Iris pigment epithelial cell (primary cell): ENCODE measurements around the gene KCNA10.

Experiments
- DNase-seq: peaks from one replicate; pipeline ENCODE4 v3.0.0-alpha.2; 2011; ENCODE audit warnings: low read depth

Gene KCNA10

GRCh38 chr1:110498270-110498669 lies 20.7 kb downstream of the KCNA10 start:
- DNase-seq = no peak

GRCh38 chr1:110495926-110496600 lies 22.9 kb downstream of the KCNA10 start:
- peak; percentile 70 for DNase-seq

- DNase-seq = no peak
These were observed 24.2 kb downstream of the KCNA10 start for GRCh38 chr1:110494522-110495406.

GRCh38 chr1:110494036-110494435 lies 24.9 kb downstream of the KCNA10 start:
- no peak for DNase-seq

- DNase-seq = no peak
These were observed 25.8 kb downstream of the KCNA10 start for GRCh38 chr1:110493059-110493699.

- no peak for DNase-seq
These were observed 26.4 kb downstream of the KCNA10 start for GRCh38 chr1:110492573-110492972.

- no peak for DNase-seq
These were observed 28.1 kb downstream of the KCNA10 start for GRCh38 chr1:110490791-110491451.

- no peak for DNase-seq
These were observed 28.9 kb downstream of the KCNA10 start for GRCh38 chr1:110489973-110490542.

GRCh38 chr1:110489406-110489805 lies 29.6 kb downstream of the KCNA10 start:
- DNase-seq = no peak

GRCh38 chr1:110488867-110489266 lies 30.1 kb downstream of the KCNA10 start:
- DNase-seq = no peak

- no peak for DNase-seq
These were observed 30.8 kb downstream of the KCNA10 start for GRCh38 chr1:110488161-110488560.

GRCh38 chr1:110487726-110488125 lies 31.2 kb downstream of the KCNA10 start:
- peak; percentile 14 for DNase-seq

- DNase-seq = no peak
These were observed 33.2 kb downstream of the KCNA10 start for GRCh38 chr1:110485725-110486124.

GRCh38 chr1:110484801-110485200 lies 34.2 kb downstream of the KCNA10 start:
- no peak for DNase-seq

- DNase-seq = no peak
These were observed 35.7 kb downstream of the KCNA10 start for GRCh38 chr1:110483308-110483685.

GRCh38 chr1:110482662-110483307 lies 36.2 kb downstream of the KCNA10 start:
- DNase-seq = no peak

- peak; percentile 25 for DNase-seq
These were observed 36.9 kb downstream of the KCNA10 start for GRCh38 chr1:110481968-110482623.

GRCh38 chr1:110480356-110481096 lies 38.4 kb downstream of the KCNA10 start:
- no peak for DNase-seq

GRCh38 chr1:110478886-110479285 lies 40.1 kb downstream of the KCNA10 start:
- DNase-seq = no peak

GRCh38 chr1:110477967-110478640 lies 40.9 kb downstream of the KCNA10 start:
- no peak for DNase-seq
